IMR-90 (cell line): ENCODE measurements around the gene ALK. TPM values are rescaled to one million over a fixed set of nuclear protein-coding genes. Genes with fewer than 3 reads are reported as not detected.

Experiments used
- ATAC-seq: fragments of 200-7000 bp; cut with Tn5 transposase; 2 replicates; pipeline ENCODE4 v1.9.1; 2020; ENCODE audit warnings: low read depth, mild to moderate bottlenecking, moderate library complexity
- BruUV-seq: library from RNA; stranded (reverse); fragments of 400-500 nt; replicated peaks from 2 replicates; lab custom pipeline; 2021; lab: Mats Ljungman, UMichigan
- CTCF ChIA-PET: fragments of 300-600 bp; formaldehyde crosslinking; extraction: SDS; loops from one replicate; lab custom pipeline; 2021; ENCODE audit warnings: antibody characterized with exemption; lab: Yijun Ruan, JAX
- POLR2A ChIA-PET: fragments of 300-600 bp; sonication (Branson Sonifier 250); formaldehyde crosslinking; loops from one replicate; lab custom pipeline; 2022; ENCODE audit warnings: antibody characterized with exemption; ENCODE audit not compliant: unreplicated experiment; lab: Charles Lee
- DNase-seq: peaks from one replicate; pipeline ENCODE4 v3.0.0; 2013
- H2AFZ ChIP-seq: replicated peaks from 2 replicates; pipeline ENCODE3; 2013; ENCODE audit warnings: low read length, mild to moderate bottlenecking; ENCODE audit not compliant: poor library complexity
- H2AK5ac ChIP-seq: 2 replicates; pipeline ENCODE4 v1.6.1; 2013; ENCODE audit warnings: low read depth, low read length, inconsistent platforms
- H2AK9ac ChIP-seq: replicated peaks from 2 replicates; pipeline ENCODE3; 2013; ENCODE audit warnings: mild to moderate bottlenecking, low read depth, low read length, moderate library complexity; ENCODE audit not compliant: poor library complexity
- H2BK120ac ChIP-seq: 2 replicates; pipeline ENCODE4 v1.6.1; 2013; ENCODE audit warnings: low read depth, low read length, inconsistent platforms
- H2BK15ac ChIP-seq: 3 replicates; pipeline ENCODE4 v1.6.1; 2013; ENCODE audit warnings: low read depth, low read length, inconsistent platforms
- H2BK20ac ChIP-seq: 2 replicates; pipeline ENCODE4 v1.6.1; 2013; ENCODE audit warnings: low read depth, mild to moderate bottlenecking, inconsistent platforms, low read length, moderate library complexity
- H2BK5ac ChIP-seq: 2 replicates; pipeline ENCODE4 v1.6.1; 2013; ENCODE audit warnings: mild to moderate bottlenecking, low read depth, low read length, inconsistent platforms; ENCODE audit not compliant: poor library complexity, severe bottlenecking
- H3K14ac ChIP-seq: replicated peaks from 2 replicates; pipeline ENCODE4 v1.6.1; 2013; ENCODE audit warnings: low read depth, low read length, inconsistent platforms
- H3K18ac ChIP-seq: 2 replicates; pipeline ENCODE4 v1.6.1; 2013; ENCODE audit warnings: low read depth, low read length, control low read depth
- H3K23ac ChIP-seq: 2 replicates; pipeline ENCODE4 v1.6.1; 2013; ENCODE audit warnings: low read depth, low read length, inconsistent platforms
- H3K27ac ChIP-seq: 2 replicates; pipeline ENCODE4 v1.5.1; 2013; ENCODE audit warnings: mild to moderate bottlenecking, control low read depth, low read length; ENCODE audit not compliant: insufficient read depth
- H3K27me3 ChIP-seq: 2 replicates; pipeline ENCODE4 v1.6.1; 2013; ENCODE audit warnings: low read length; ENCODE audit not compliant: control insufficient read depth, insufficient read depth
- H3K36me3 ChIP-seq: 2 replicates; pipeline ENCODE4 v1.6.1; 2013; ENCODE audit warnings: low read length, mixed read lengths; ENCODE audit not compliant: control insufficient read depth, insufficient read depth
- H3K4ac ChIP-seq: 2 replicates; pipeline ENCODE4 v1.6.1; 2013; ENCODE audit warnings: low read depth, low read length, inconsistent platforms
- H3K4me1 ChIP-seq: 2 replicates; pipeline ENCODE4 v1.6.1; 2013; ENCODE audit warnings: low read length, mixed read lengths; ENCODE audit not compliant: control insufficient read depth, insufficient read depth
- H3K4me2 ChIP-seq: 2 replicates; pipeline ENCODE4 v1.6.1; 2013; ENCODE audit warnings: low read depth, mild to moderate bottlenecking, control low read depth, low read length, moderate library complexity
- H3K4me3 ChIP-seq: 2 replicates; pipeline ENCODE4 v1.5.1; 2013; ENCODE audit warnings: low read depth, mild to moderate bottlenecking, control low read depth, low read length, moderate library complexity; ENCODE audit not compliant: insufficient read depth
- H3K56ac ChIP-seq: 2 replicates; pipeline ENCODE4 v1.6.1; 2013; ENCODE audit warnings: low read length, inconsistent platforms; ENCODE audit not compliant: insufficient read depth; ENCODE audit errors: extremely low read depth
- H3K79me1 ChIP-seq, 2 experiments: 2 replicates each; pipeline ENCODE4 v1.6.1; 2013; ENCODE audit warnings: low read length in 2 of 2, inconsistent platforms in 1 of 2, low read depth in 1 of 2
- H3K9ac ChIP-seq: 2 replicates; pipeline ENCODE4 v1.6.1; 2013; ENCODE audit warnings: low read depth, low read length, control low read depth
- H3K9me1 ChIP-seq: 2 replicates; pipeline ENCODE4 v1.6.1; 2013; ENCODE audit warnings: low read length, inconsistent platforms; ENCODE audit not compliant: insufficient read depth
- H3K9me3 ChIP-seq: 2 replicates; pipeline ENCODE4 v1.6.1; 2013; ENCODE audit warnings: low read length; ENCODE audit not compliant: control insufficient read depth, insufficient read depth
- H4K20me1 ChIP-seq: 2 replicates; pipeline ENCODE4 v1.6.1; 2013; ENCODE audit warnings: low read length, inconsistent platforms; ENCODE audit not compliant: insufficient read depth
- H4K5ac ChIP-seq: 2 replicates; pipeline ENCODE4 v1.6.1; 2013; ENCODE audit warnings: mild to moderate bottlenecking, low read depth, low read length, control low read depth
- H4K8ac ChIP-seq, 2 experiments: 2 replicates each; pipeline ENCODE4 v1.6.1; 2013; ENCODE audit warnings: low read depth in 2 of 2, low read length in 2 of 2, control low read depth in 1 of 2, inconsistent platforms in 1 of 2
- H4K91ac ChIP-seq: 2 replicates; pipeline ENCODE4 v1.6.1; 2013; ENCODE audit warnings: low read depth, low read length, inconsistent platforms; ENCODE audit not compliant: insufficient read depth
- BHLHE40 ChIP-seq: fragments of 150-350 bp; IDR thresholded peaks from 2 replicates; pipeline ENCODE4 v1.6.1; 2016; ENCODE audit warnings: mild to moderate bottlenecking, low read depth, low read length
- CEBPB ChIP-seq: IDR thresholded peaks from 2 replicates; pipeline ENCODE4 v1.6.1; 2012; ENCODE audit warnings: low read depth, low read length, improper control_type of control experiment
- CHD1 ChIP-seq: IDR thresholded peaks from 2 replicates; pipeline ENCODE4 v1.6.1; 2012; ENCODE audit warnings: low read depth, low read length, improper control_type of control experiment
- FOS ChIP-seq: fragments of 150-350 bp; IDR thresholded peaks from 2 replicates; pipeline ENCODE4 v1.6.1; 2016; ENCODE audit warnings: low read depth, low read length
- MAZ ChIP-seq: IDR thresholded peaks from 2 replicates; pipeline ENCODE4 v1.6.1; 2012; ENCODE audit warnings: low read depth, mild to moderate bottlenecking, low read length, improper control_type of control experiment, moderate library complexity, borderline replicate concordance
- MXI1 ChIP-seq: IDR thresholded peaks from 2 replicates; pipeline ENCODE4 v1.6.1; 2012; ENCODE audit warnings: low read depth, mild to moderate bottlenecking, low read length, moderate library complexity, borderline replicate concordance
- RAD21 ChIP-seq: IDR thresholded peaks from 2 replicates; pipeline ENCODE4 v1.6.1; 2012; ENCODE audit warnings: low read length, improper control_type of control experiment
- RCOR1 ChIP-seq: IDR thresholded peaks from 2 replicates; pipeline ENCODE4 v1.6.1; 2012; ENCODE audit warnings: mild to moderate bottlenecking, low read length, improper control_type of control experiment; ENCODE audit not compliant: insufficient replicate concordance
- USF2 ChIP-seq: fragments of 150-350 bp; IDR thresholded peaks from 2 replicates; pipeline ENCODE4 v1.6.1; 2017; ENCODE audit warnings: mild to moderate bottlenecking, antibody characterized with exemption, low read length, low read depth
- WGBS, 2 experiments: methylation state at CpG; one replicate each; pipeline versions ENCODE4 v1.1.5 to v1.1.7; 2013; ENCODE audit warnings: missing lambda C conversion rate in 2 of 2; ENCODE audit not compliant: insufficient read length in 1 of 2; ENCODE audit errors: extremely low coverage in 2 of 2; 5-methylcytosine and 5-hydroxymethylcytosine counted together
- dilution Hi-C: fragments of 300-500 bp; cut with HindIII; formaldehyde crosslinking; loops from one replicate; pipeline ENCODE4 v1.14.3; 2018; ENCODE audit warnings: low sequenced_read_pairs; ENCODE audit not compliant: unreplicated experiment
- in situ Hi-C: fragments of 300-500 bp; cut with MboI; formaldehyde crosslinking; loops from 3 replicates; pipeline ENCODE4 v1.14.3; 2019; ENCODE audit warnings: low sequenced_read_pairs, inconsistent platforms, mixed read lengths
- intact Hi-C: fragments of 100-400 bp; cut with micrococcal nuclease; formaldehyde crosslinking; loops from 2 replicates; pipeline ENCODE4 v1.10.0; 2022
- polyA plus RNA-seq, 3 experiments: library from polyadenylated mRNA; depleted of rRNA; stranded (reverse); fragments of >200 nt; gene quantifications; 2 replicates each; pipeline ENCODE4 v1.2.3, GENCODE V29; 2012; ENCODE audit warnings: low replicate concordance in 1 of 3
- total RNA-seq: library from RNA; depleted of rRNA; stranded (reverse); fragments of >200 nt; gene quantifications from 2 replicates; pipeline ENCODE4 v1.2.3, GENCODE V29; 2012

ALK gene
- total and polyA plus RNA-seq, 2 of the 4 experiments (the other 2 are of a cell fraction), result not detected

GRCh38 chr2:29589440-29590103, 331.8 kb downstream of the ALK start:
- no peak overlapping the region for H2AK9ac ChIP-seq
- no peaks in the 10 kb centered on the region for H3K27me3 ChIP-seq
- H2AFZ ChIP-seq, result no peak overlapping the region
- no peak overlapping the region for H3K4me2 ChIP-seq
- CTCF ChIA-PET, result no interaction called here
- H3K36me3 ChIP-seq, result no peaks in the 10 kb centered on the region
- H2BK15ac ChIP-seq, result no peak overlapping the region
- no peak for ATAC-seq
- no peak overlapping the region for H2BK20ac ChIP-seq
- no peak overlapping the region for H3K23ac ChIP-seq
- no peak overlapping the region for H2AK5ac ChIP-seq
- no peak overlapping the region for H3K56ac ChIP-seq
- no peaks in the 10 kb centered on the region for H4K20me1 ChIP-seq
- no peaks in the 10 kb centered on the region for H3K79me1 ChIP-seq
- POLR2A ChIA-PET, result no interaction called here
- no peaks in the 10 kb centered on the region for H3K4me1 ChIP-seq
- intact Hi-C loops (no loop called here), dilution Hi-C loops (no loop called here), in situ Hi-C loops (no loop called here)
- no peak overlapping the region for H4K91ac ChIP-seq
- DNase-seq, result no peak
- H4K5ac ChIP-seq, result no peak overlapping the region
- no peak overlapping the region for H2BK5ac ChIP-seq
- H3K9ac ChIP-seq, result no peak overlapping the region
- H3K4me3 ChIP-seq, result no peak overlapping the region
- no peak overlapping the region for H3K4ac ChIP-seq
- no peaks in the 10 kb centered on the region for H3K9me1 ChIP-seq
- TF ChIP-seq MXI1 (no peak), RCOR1 (no peak), RAD21 (no peak), USF2 (no peak), FOS (no peak), CHD1 (no peak), BHLHE40 (no peak), CEBPB (no peak), MAZ (no peak)
- no peak overlapping the region for H3K27ac ChIP-seq
- H3K18ac ChIP-seq, result no peak overlapping the region
- no CpG with 5 or more reads among the region's 5 CpGs for WGBS, 2 experiments
- no peak overlapping the region for H4K8ac ChIP-seq
- no peaks in the 10 kb centered on the region for H3K9me3 ChIP-seq
- BruUV-seq, result no TSS peak
- no peak overlapping the region for H3K14ac ChIP-seq
- H2BK120ac ChIP-seq, result no peak overlapping the region
